WERI-Rb-1 (cell line): ENCODE measurements around the gene IL37.

ENCODE experiments used
- DNase-seq: peaks from one replicate; pipeline ENCODE4 v3.0.0-alpha.2; 2020
- H3K27ac ChIP-seq: fragments of 250-450 bp; sonication (Bioruptor Pico); 2 replicates; pipeline ENCODE4 v1.5.1; 2020; ENCODE audit warnings: mild to moderate bottlenecking, moderate library complexity
- H3K27me3 ChIP-seq: fragments of 250-450 bp; sonication (Bioruptor Pico); 2 replicates; pipeline ENCODE4 v1.5.1; 2021; ENCODE audit warnings: mild to moderate bottlenecking, low read depth, moderate library complexity; ENCODE audit not compliant: insufficient read depth, severe bottlenecking
- H3K36me3 ChIP-seq: fragments of 250-450 bp; sonication (Bioruptor Pico); 2 replicates; pipeline ENCODE4 v1.5.1; 2020; ENCODE audit warnings: mild to moderate bottlenecking, moderate library complexity
- H3K4me3 ChIP-seq: 2 replicates; pipeline ENCODE4 v1.5.1; 2011; ENCODE audit warnings: low read depth, mild to moderate bottlenecking, control low read depth, low read length
- H3K9me3 ChIP-seq: fragments of 250-450 bp; sonication (Bioruptor Pico); 2 replicates; pipeline ENCODE4 v1.5.1; 2021; ENCODE audit warnings: mild to moderate bottlenecking, moderate library complexity; ENCODE audit not compliant: severe bottlenecking
- CTCF ChIP-seq: IDR thresholded peaks from 2 replicates; pipeline ENCODE4 v1.5.1; 2011; ENCODE audit warnings: low read depth, mild to moderate bottlenecking, control low read depth, inconsistent platforms, low read length

Gene IL37

DNA sequence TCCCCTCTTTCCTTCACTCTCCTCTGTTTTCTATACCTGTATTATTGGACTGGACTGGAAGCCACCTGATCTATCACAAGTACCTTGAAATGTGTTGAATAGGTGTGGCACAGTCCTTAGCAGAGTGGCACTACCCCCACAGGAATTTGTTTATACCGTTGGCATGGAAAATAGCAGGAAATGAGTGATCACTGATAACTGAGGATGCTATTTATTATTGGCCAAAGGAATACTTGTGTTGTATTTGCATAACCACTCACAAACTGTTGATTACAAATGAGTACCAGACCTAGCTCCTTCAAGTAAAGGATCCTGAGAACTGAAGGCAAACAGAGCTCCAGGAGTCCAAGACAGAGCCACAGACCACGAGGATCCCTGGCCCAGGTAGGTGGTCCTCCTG, at the start of gene IL37:
Gene IL37, plus strand, starts transcription at position 301 of the 400 bp plus-strand sequence. CDS start 1,848 bp downstream, outside the sequence.
- Histone ChIP-seq H3K27ac (no peak within 1 kb of the TSS), H3K36me3 (no peaks in the 10 kb centered on the region), H3K9me3 (no peaks in the 10 kb centered on the region), H3K4me3 (no peak within 1 kb of the TSS), H3K27me3 (no peaks in the 10 kb centered on the region)
- no peak for DNase-seq
- no peak for TF ChIP-seq CTCF

DNA sequence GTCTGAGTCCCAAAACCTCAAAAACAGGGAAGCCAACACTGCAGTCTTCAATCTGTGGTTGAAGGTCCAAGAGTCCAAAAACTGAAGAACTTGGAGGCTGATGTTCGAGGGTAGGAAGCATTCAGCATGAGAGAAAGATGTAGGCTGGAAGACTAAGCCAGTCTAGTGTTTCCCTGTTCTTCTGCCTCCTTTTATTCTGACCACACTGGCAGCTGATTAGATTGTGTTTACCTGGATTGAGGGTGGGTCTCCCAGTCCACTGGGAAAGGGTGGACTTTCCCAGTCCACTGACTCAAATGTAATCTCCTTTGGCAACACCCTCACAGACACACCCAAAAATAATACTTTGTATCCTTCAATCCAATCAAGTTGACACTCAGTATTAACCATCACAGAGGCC, 46.9 kb upstream of the IL37 start:
- H3K27me3 ChIP-seq, result no peaks in the 10 kb centered on the region
- H3K27ac ChIP-seq, result no peak overlapping the region
- H3K36me3 ChIP-seq, result no peaks in the 10 kb centered on the region
- no peak for DNase-seq
- H3K9me3 ChIP-seq, result peaks cover 26% of the 10 kb centered on the region
- no peak overlapping the region for H3K4me3 ChIP-seq
- TF ChIP-seq CTCF, result no peak

DNA sequence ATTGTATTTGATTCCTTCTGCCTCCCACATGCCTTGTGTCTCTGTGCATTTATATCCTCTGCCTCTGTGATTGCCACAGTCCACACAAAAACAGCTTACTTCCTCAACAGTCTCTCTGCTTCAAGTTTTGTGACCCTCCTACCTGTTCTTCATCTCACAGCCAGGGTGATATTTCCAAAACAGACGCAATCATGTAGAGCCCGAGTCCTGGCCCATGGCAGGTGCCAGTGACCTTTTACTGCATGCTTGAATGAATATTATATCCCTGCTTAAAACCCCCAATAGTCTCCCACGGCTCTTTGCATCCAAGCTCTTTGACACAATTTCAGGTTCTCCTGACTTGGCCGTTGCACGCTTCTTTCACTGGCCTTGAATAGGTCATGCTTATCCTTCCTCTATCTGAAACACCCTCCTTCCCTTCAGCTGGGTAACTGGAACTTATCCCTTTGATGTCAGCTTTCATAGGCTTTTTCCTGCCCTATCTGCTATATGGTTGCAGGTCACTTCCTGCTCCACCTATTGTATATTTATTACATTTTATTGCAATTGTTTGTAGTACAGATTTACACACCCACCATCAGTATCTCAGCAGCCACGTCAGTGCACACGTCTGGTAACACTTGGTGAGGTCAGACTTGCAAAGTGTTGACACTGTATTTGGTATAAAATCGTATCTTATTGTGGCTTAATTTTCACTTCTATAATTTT, 44.7 kb upstream of the IL37 start:
- no peak for DNase-seq
- H3K4me3 ChIP-seq, result no peak overlapping the region
- H3K36me3 ChIP-seq, result no peaks in the 10 kb centered on the region
- TF ChIP-seq CTCF, result no peak
- peaks cover 16% of the 10 kb centered on the region for H3K9me3 ChIP-seq
- H3K27ac ChIP-seq, result no peak overlapping the region
- no peaks in the 10 kb centered on the region for H3K27me3 ChIP-seq

- Histone ChIP-seq H3K4me3 (no peak overlapping the region), H3K27me3 (no peaks in the 10 kb centered on the region), H3K36me3 (no peaks in the 10 kb centered on the region), H3K9me3 (peaks cover 8% of the 10 kb centered on the region), H3K27ac (no peak overlapping the region)
- no peak for TF ChIP-seq CTCF
- no peak for DNase-seq
These were observed 43.0 kb upstream of the IL37 start for GRCh38 chr2:112867701-112868631.

- Histone ChIP-seq H3K4me3 (no peak overlapping the region), H3K9me3 (peaks cover 8% of the 10 kb centered on the region), H3K36me3 (no peaks in the 10 kb centered on the region), H3K27me3 (no peaks in the 10 kb centered on the region), H3K27ac (no peak overlapping the region)
- TF ChIP-seq CTCF, result no peak
- DNase-seq, result no peak
These were observed 41.6 kb upstream of the IL37 start for GRCh38 chr2:112869258-112869842.
